GM08714 (cell line): Measurements from ENCODE around the gene PCDH9.

Source experiments
- H3K4me3 ChIP-seq: fragments of 200-500 bp; sonication (Bioruptor generic); 2 replicates; pipeline ENCODE4 v1.5.1; 2014; ENCODE audit warnings: mild to moderate bottlenecking, low read length, inconsistent platforms
- ZNF274 ChIP-seq: IDR thresholded peaks from 2 replicates; pipeline ENCODE4 v1.6.1; 2012; ENCODE audit warnings: mild to moderate bottlenecking, low read depth, low read length

The PCDH9 gene

DNA sequence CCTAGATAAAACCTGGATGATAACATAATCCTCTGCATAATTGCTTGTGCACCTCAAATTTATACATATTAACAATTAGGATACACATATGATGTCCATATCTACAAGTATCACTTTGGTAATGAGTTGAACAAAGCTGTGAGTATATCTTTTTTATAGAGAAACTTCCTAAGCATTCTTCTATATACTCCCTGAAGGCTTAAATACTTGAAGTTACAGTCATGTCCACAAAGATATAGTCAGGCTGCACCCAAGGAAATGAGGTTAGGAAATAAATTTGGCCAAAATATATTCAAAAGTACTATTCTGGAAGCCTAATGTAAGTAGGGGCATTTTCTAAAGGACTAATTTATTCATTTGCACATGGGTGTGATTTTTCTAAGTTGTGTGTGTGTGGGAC, 761.5 kb downstream of the PCDH9 start:
- no peak for TF ChIP-seq ZNF274
- no peak overlapping the region for H3K4me3 ChIP-seq

DNA sequence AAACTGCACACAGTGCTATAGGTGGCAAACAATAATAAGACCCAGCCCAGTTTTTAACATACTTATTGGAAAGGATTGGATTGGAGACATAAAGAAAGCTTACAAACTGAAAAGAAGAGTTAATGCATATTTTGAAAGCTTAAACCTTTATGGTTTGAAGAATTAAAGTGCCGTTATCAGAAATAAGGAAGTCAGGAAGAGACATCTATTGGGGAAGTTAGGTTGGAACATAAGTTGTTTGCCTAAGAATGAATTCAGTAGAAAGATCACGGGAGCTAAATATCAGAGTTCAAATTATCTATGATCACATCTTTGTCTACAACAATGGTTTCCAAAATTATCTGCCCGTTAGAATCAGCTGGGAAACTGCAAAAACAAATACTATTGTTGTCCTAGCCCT, 767.9 kb downstream of the PCDH9 start:
- no peak for TF ChIP-seq ZNF274
- no peak overlapping the region for H3K4me3 ChIP-seq

DNA sequence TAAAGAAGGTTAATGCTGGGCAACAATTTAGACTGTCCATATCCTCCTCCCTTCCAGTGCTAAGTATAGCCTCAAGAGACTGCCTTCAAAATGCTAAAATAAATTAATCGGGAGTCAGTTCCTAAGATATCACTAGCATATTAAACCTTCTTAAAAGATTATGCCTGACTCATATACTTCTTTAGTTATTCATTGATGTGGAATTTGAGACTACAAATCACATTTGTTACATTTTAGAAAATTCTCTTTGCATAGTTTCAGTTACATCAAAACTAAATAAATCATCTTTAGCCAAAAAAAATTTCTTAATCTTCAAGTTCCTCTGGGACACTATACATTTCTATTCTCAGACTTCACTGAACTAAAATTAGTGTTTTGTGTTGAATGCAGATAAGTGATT, 769.1 kb downstream of the PCDH9 start:
- H3K4me3 ChIP-seq = no peak overlapping the region
- no peak for TF ChIP-seq ZNF274

DNA sequence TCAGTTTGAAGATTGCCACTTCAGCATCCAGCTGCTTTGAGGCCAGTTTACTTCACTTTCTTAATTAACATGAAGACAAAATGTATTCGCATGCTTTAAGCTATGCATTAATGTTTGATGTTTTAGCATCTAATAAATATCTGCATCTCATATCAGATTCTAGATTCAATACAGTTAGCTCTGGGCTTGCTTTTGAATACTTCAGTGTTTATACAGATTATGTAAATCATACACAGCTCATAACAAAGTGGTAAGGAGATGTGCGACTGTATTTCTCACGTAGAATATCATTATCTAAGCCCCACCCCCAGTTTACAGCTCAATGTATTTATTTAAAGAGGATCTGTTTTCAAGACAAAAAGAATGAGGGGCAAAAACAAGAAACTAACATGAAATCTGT, 770.5 kb downstream of the PCDH9 start:
- no peak overlapping the region for H3K4me3 ChIP-seq
- no peak for TF ChIP-seq ZNF274

- no peak for TF ChIP-seq ZNF274
- H3K4me3 ChIP-seq = no peak overlapping the region
Measured at GRCh38 chr13:66459143-66459542, 771.0 kb downstream of the PCDH9 start.

GRCh38 chr13:66446413-66446812, 783.7 kb downstream of the PCDH9 start:
- H3K4me3 ChIP-seq = no peak overlapping the region
- TF ChIP-seq ZNF274 = no peak

- no peak for TF ChIP-seq ZNF274
- no peak overlapping the region for H3K4me3 ChIP-seq
Measured at GRCh38 chr13:66443926-66444325, 786.2 kb downstream of the PCDH9 start.

DNA sequence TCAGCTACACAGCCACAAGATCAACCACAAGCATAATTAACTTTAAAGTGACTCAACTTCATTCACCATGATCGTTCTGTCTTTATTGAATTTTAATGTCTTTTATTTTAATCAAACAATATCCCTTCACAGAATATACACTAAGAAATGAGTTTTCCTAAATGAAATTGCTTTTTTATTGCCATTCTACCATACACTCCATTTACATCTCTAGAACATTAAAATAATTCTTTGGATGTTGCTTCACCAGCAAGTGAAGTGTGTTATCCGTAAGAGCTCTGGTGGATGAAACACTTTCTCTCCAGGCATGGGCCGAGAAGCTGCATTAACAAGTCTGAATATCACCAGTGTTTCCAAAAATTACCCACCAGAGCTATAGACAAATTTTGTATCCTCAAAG, 789.2 kb downstream of the PCDH9 start:
- H3K4me3 ChIP-seq = no peak overlapping the region
- no peak for TF ChIP-seq ZNF274

GRCh38 chr13:66430728-66431127, 799.4 kb downstream of the PCDH9 start:
- no peak overlapping the region for H3K4me3 ChIP-seq
- no peak for TF ChIP-seq ZNF274

DNA sequence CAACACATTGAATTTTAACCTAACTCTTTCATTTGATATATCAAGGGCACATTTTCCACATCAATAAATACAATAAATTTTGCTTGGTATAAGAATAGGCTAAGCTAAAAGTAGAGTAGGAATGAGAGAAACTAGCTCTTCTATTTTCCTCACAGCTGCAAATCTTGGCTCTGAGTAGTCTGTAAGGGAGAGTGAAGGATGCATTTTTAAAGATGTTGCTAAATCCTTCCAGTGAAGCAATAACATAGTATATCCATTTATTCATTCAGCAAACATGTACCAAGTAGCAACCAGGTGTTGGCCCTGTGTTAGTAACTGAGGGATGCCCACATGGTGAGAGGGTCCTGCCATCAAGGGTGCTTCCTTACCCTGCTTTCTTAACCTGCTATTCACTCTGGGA, 799.9 kb downstream of the PCDH9 start:
- no peak overlapping the region for H3K4me3 ChIP-seq
- TF ChIP-seq ZNF274 = no peak

GRCh38 chr13:66429156-66429555, 801.0 kb downstream of the PCDH9 start:
- no peak overlapping the region for H3K4me3 ChIP-seq
- no peak for TF ChIP-seq ZNF274

DNA sequence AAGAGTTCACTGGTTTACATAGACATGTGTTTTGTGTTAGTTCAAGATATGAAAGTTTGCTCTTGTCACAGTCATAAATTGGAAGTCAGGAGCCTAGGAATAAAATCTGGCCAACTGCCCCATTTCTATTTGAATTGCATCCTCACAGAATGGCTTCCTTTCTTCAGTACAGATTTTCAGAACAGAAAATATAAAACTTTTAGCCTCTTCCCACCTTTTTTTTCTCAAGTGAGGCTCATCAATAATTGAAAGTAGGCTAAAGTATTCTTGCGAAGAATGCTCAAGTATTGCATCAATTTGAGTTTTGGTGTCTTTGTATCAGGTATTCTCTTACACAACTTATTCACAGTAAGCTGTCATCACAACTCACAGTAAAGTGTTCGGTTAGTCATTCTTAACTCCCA, 802.7 kb downstream of the PCDH9 start:
- H3K4me3 ChIP-seq = no peak overlapping the region
- no peak for TF ChIP-seq ZNF274

GRCh38 chr13:66425741-66426140, 804.4 kb downstream of the PCDH9 start:
- H3K4me3 ChIP-seq = no peak overlapping the region
- no peak for TF ChIP-seq ZNF274

- H3K4me3 ChIP-seq = no peak overlapping the region
- no peak for TF ChIP-seq ZNF274
Measured at GRCh38 chr13:66424422-66424821, 805.7 kb downstream of the PCDH9 start.

- TF ChIP-seq ZNF274 = no peak
Measured at GRCh38 chr13:66415444-66415843, 814.7 kb downstream of the PCDH9 start.

DNA sequence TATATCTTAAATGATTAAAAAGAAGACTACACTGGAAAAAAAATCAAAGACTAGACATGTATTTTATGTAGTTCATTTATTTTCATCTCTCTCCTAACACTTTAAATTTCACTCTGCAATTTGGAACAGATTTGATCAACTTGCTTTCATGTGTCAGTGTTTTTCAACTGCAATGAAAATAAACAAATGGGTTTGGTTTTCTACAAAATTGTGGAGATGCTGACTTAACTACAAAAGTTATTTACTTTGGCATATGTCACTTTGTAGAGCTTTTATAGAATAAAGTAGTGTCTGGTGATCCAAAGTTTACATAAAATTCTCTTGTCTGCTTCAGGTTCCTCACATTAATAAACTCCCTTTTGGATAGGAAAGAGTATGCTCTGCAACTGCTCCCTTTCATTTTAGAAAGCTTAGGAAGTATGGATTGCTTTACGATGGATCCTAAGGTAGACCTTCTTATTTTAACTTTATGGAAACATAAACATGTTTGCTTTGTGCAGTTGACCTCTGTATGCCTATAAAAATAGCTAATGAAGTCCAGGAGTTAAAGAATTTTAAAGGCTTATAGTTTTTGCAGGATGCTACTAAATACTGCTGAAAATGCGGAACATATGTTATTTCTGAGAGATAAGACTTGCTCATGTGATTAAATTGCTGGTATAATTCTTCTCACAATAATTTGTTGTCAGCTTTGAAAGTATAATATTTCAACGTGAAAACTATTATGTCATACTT, 815.9 kb downstream of the PCDH9 start:
- no peak overlapping the region for H3K4me3 ChIP-seq
- TF ChIP-seq ZNF274 = no peak

More at GRCh38 chr13:66415444-66415843, 814.7 kb downstream of the PCDH9 start:
- no peak overlapping the region for H3K4me3 ChIP-seq
